Kasumi-1 (cell line): Measurements from ENCODE around the gene NOTO.
A peak's percentile ranks its signal among the peaks of the same experiment; 100 is the strongest.

Experiments
- DNase-seq, 2 experiments: peaks; one replicate each; lab custom pipeline; 2025; lab: John Stamatoyannopoulos, UW

NOTO gene

GRCh38 chr2:73257425-73258125 lies 55.2 kb downstream of the NOTO start:
- peak; percentile 68 to 70 for DNase-seq

- DNase-seq = no peak
Observed at GRCh38 chr2:73258186-73258912, 56.0 kb downstream of the NOTO start.

- no peak for DNase-seq
Observed at GRCh38 chr2:73258913-73259215, 56.5 kb downstream of the NOTO start.

GRCh38 chr2:73259276-73259675 lies 56.9 kb downstream of the NOTO start:
- DNase-seq = no peak

GRCh38 chr2:73259704-73260337 lies 57.4 kb downstream of the NOTO start:
- no peak for DNase-seq

GRCh38 chr2:73260338-73260984 lies 58.1 kb downstream of the NOTO start:
- peak; percentile 72 to 77 for DNase-seq
